Measurements from ENCODE around the gene UBR4. TPM values are rescaled to one million over a fixed set of nuclear protein-coding genes. Genes with fewer than 3 reads are reported as not detected.

The UBR4 gene
- total RNA-seq, 1 experiment from 2014 or later: 107 TPM

DNA sequence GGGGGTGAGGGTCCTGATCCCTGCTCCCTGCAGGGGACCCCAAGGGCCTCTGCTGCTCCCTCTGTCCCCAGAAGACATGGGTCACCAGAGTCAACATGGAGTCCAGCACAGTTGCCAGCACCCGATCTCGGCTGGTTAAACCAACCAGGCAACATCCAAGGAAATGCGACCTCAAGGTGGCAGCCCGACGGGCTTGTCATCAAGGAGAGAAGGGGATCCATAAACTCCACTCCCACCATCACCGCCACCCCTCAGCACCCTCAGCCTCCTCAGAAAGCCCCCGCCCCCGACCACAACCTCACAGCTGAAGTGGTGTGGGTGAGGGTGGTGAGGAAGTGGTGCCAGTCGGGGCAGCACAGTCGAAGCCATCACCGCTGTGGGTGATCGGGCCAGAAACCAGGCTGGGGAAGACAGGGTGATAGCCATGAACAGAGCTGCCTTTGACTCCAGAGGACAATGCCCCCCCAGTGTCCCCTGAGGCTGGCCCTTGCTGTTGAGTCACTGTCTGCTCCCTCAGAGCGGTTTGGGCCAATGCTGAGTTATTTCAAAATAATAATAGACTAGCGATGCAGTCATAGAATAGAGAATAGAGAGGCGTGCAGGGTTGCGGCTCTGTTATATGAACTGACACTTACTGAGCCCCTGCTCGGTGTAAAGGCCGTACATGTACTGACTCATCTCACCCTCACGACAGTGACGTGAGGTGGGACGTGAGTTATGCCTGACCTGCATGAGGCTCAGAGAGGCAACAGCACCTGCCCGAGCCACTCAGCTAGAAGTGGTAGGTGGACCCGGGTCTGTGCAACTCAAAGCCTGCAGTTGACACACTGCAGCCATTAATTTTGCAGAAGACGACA is 164.9 kb downstream of the UBR4 start:
- no peaks in the 10 kb centered on the region for H3K9me2 ChIP-seq (ENCODE audit: insufficient read depth)
- no peak overlapping the region for H3K4me2 ChIP-seq (ENCODE audit: low read length)
- no peaks in the 10 kb centered on the region for H4K20me1 ChIP-seq (ENCODE audit: insufficient read depth)
- H3K79me2 ChIP-seq (ENCODE audit: insufficient read depth, low read length): no peaks in the 10 kb centered on the region
- no TSS peak for BruUV-seq (replicated peaks)
- no peak overlapping the region for H3K9ac ChIP-seq (ENCODE audit: low read length)
- ChIA-PET POLR2A (no interaction called here), RAD21 (ENCODE audit: low non-redundant PET in 1 of 2, low total read pairs in 2 of 2, uncharacterized antibody in 2 of 2, unreplicated experiment in 2 of 2) (no interaction called here), CTCF (no interaction called here)
- no peaks in the 10 kb centered on the region for H3K4me1 ChIP-seq (ENCODE audit: control insufficient read depth in 1 of 2, insufficient read depth in 2 of 2, low read length in 2 of 2)
- intact Hi-C loops (cut with micrococcal nuclease): no loop called here
- H2AFZ ChIP-seq (ENCODE audit: low read depth, low read length, poor library complexity, severe bottlenecking): no peak overlapping the region
- ATAC-seq: no peak
- H3K4me3 ChIP-seq (replicated peaks in 1 of 2; ENCODE audit: low read depth in 1 of 2, low read length in 2 of 2): no peak overlapping the region
- no peak for DNase-seq (ENCODE audit: low read depth, low spot score)
- no peak for TF ChIP-seq SRF (IDR thresholded peaks at IDR 0.05; ENCODE audit: low read depth)
- no peak for TF ChIP-seq SP1 (IDR thresholded peaks at IDR 0.05; ENCODE audit: low read depth)
- TF ChIP-seq, protein P1, sequence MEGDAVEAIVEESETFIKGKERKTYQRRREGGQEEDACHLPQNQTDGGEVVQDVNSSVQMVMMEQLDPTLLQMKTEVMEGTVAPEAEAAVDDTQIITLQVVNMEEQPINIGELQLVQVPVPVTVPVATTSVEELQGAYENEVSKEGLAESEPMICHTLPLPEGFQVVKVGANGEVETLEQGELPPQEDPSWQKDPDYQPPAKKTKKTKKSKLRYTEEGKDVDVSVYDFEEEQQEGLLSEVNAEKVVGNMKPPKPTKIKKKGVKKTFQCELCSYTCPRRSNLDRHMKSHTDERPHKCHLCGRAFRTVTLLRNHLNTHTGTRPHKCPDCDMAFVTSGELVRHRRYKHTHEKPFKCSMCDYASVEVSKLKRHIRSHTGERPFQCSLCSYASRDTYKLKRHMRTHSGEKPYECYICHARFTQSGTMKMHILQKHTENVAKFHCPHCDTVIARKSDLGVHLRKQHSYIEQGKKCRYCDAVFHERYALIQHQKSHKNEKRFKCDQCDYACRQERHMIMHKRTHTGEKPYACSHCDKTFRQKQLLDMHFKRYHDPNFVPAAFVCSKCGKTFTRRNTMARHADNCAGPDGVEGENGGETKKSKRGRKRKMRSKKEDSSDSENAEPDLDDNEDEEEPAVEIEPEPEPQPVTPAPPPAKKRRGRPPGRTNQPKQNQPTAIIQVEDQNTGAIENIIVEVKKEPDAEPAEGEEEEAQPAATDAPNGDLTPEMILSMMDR (IDR thresholded peaks at IDR 0.05 in 2 of 3, conservative IDR thresholded peaks at IDR 0.05 in 1 of 3; ENCODE audit: borderline replicate concordance in 1 of 3, insufficient read depth in 1 of 3, low read depth in 2 of 3, low read length in 2 of 3): no peak
- TF ChIP-seq CEBPB (IDR thresholded peaks at IDR 0.05; ENCODE audit: low read depth): no peak
- no peak for TF ChIP-seq EGR1 (IDR thresholded peaks at IDR 0.05; ENCODE audit: low read depth)
- TF ChIP-seq REST (IDR thresholded peaks at IDR 0.05; ENCODE audit: low read depth): no peak
- TF ChIP-seq EZH2phosphoT487 (IDR thresholded peaks at IDR 0.05; ENCODE audit: borderline replicate concordance): no peak
- no peak for TF ChIP-seq POLR2AphosphoS5 (IDR thresholded peaks at IDR 0.05; ENCODE audit: low read depth, low read length)
- TF ChIP-seq MAX (IDR thresholded peaks at IDR 0.05): no peak
- no peak for TF ChIP-seq FOSL1 (IDR thresholded peaks at IDR 0.05; ENCODE audit: low read depth)
- TF ChIP-seq POLR2A (IDR thresholded peaks at IDR 0.05; ENCODE audit: borderline replicate concordance, extremely low read depth, insufficient read depth, insufficient read length): no peak
- no peak for TF ChIP-seq ELF1 (IDR thresholded peaks at IDR 0.05; ENCODE audit: borderline replicate concordance, low read depth)
- H3K36me3 ChIP-seq (ENCODE audit: control insufficient read depth in 1 of 2, insufficient read depth in 2 of 2, low read length in 2 of 2): no peaks in the 10 kb centered on the region
- no peak overlapping the region for H3K27ac ChIP-seq (ENCODE audit: low read depth, low read length)
- H3K27me3 ChIP-seq (ENCODE audit: insufficient read depth, low read length): no peaks in the 10 kb centered on the region
- no peaks in the 10 kb centered on the region for H3K9me3 ChIP-seq (ENCODE audit: control insufficient read depth in 1 of 2, insufficient read depth in 1 of 2, low read depth in 1 of 2, low read length in 2 of 2)

Data from HCT116 (cell line).